ENCODE data around the gene SMAD6. TPM values are rescaled to one million over a fixed set of nuclear protein-coding genes. Genes with fewer than 3 reads are reported as not detected.

Gene SMAD6
- total RNA-seq, 2 experiments from 2014 or later: 0.25 to 0.41 TPM

GRCh38 chr15:66720206-66721010 lies 18.4 kb downstream of the SMAD6 start:
- TF ChIP-seq, protein P1, sequence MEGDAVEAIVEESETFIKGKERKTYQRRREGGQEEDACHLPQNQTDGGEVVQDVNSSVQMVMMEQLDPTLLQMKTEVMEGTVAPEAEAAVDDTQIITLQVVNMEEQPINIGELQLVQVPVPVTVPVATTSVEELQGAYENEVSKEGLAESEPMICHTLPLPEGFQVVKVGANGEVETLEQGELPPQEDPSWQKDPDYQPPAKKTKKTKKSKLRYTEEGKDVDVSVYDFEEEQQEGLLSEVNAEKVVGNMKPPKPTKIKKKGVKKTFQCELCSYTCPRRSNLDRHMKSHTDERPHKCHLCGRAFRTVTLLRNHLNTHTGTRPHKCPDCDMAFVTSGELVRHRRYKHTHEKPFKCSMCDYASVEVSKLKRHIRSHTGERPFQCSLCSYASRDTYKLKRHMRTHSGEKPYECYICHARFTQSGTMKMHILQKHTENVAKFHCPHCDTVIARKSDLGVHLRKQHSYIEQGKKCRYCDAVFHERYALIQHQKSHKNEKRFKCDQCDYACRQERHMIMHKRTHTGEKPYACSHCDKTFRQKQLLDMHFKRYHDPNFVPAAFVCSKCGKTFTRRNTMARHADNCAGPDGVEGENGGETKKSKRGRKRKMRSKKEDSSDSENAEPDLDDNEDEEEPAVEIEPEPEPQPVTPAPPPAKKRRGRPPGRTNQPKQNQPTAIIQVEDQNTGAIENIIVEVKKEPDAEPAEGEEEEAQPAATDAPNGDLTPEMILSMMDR (IDR thresholded peaks at IDR 0.05): no peak
- intact Hi-C loops (cut with micrococcal nuclease): no loop called here
- ATAC-seq: peak; percentile 95
- peak; percentile 69 for DNase-seq
- no peak overlapping the region for H3K27ac Mint-ChIP-seq
- no peaks in the 10 kb centered on the region for H3K9me3 Mint-ChIP-seq
- H3K27me3 Mint-ChIP-seq: no peaks in the 10 kb centered on the region
- H3K4me3 Mint-ChIP-seq: no peak overlapping the region
- ChIA-PET POLR2A (no interaction called here), CTCF (interaction anchor here (0.7 to 1.1 kb wide), 3 partner anchors 69 to 1832 kb away, joined by 3 read pairs; no protein-coding TSS in a partner anchor)
- H3K36me3 Mint-ChIP-seq (ENCODE audit: low read depth): no peaks in the 10 kb centered on the region
- H3K4me1 Mint-ChIP-seq (ENCODE audit: low read depth): peaks cover 6% of the 10 kb centered on the region

DNA sequence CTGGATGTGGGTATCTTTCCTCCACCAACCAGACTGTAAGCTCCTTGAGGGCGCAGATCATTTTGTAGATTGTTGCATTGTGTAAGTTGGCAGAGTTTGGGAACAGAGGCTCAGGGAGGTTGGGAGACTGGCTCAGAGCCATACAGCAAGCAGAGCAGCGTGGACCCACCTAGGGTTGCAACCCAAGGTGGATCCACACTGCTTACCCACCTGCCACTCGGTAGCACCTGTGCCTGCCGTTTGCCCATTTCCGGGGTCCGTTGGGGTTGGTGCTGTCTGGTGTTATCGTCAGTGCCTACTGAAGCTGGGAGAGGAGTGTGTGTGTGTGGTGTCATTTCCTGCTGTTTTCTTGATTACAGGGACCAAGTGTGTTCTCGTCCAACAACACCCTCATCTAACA lies 19.0 kb downstream of the SMAD6 start:
- Mint-ChIP-seq H3K9me3 (no peaks in the 10 kb centered on the region), H3K4me1 (ENCODE audit: low read depth) (peaks cover 6% of the 10 kb centered on the region), H3K27me3 (no peaks in the 10 kb centered on the region), H3K4me3 (no peak overlapping the region), H3K27ac (peak overlapping the region; percentile 5), H3K36me3 (ENCODE audit: low read depth) (no peaks in the 10 kb centered on the region)
- DNase-seq (no peak), ATAC-seq (no peak)
- POLR2A ChIA-PET: no interaction called here
- CTCF ChIA-PET: interaction anchor here (0.8 to 1.1 kb wide), 2 partner anchors 69 to 102 kb away, joined by 3 read pairs; no protein-coding TSS in a partner anchor
- intact Hi-C loops (cut with micrococcal nuclease): no loop called here
- TF ChIP-seq, protein P1 (IDR thresholded peaks at IDR 0.05): no peak

- no peak for ATAC-seq
- Mint-ChIP-seq H3K36me3 (ENCODE audit: low read depth) (no peaks in the 10 kb centered on the region), H3K27ac (no peak overlapping the region), H3K4me3 (no peak overlapping the region), H3K4me1 (ENCODE audit: low read depth) (peaks cover 6% of the 10 kb centered on the region), H3K9me3 (no peaks in the 10 kb centered on the region), H3K27me3 (no peaks in the 10 kb centered on the region)
- no peak for DNase-seq
- intact Hi-C loops (cut with micrococcal nuclease): no loop called here
- CTCF ChIA-PET: interaction anchor here (0.8 kb wide), 1 partner anchor 102 kb away, joined by 3 read pairs; no protein-coding TSS in a partner anchor
- POLR2A ChIA-PET: interaction anchor here (0.5 to 1.3 kb wide), 3 partner anchors 19 to 217 kb away, joined by 3 read pairs; partner anchors contain the start of genes RPL4, SMAD6 and ZWILCH
- TF ChIP-seq, protein P1 (IDR thresholded peaks at IDR 0.05): no peak
These were observed 19.5 kb downstream of the SMAD6 start for GRCh38 chr15:66721501-66721937.

DNA sequence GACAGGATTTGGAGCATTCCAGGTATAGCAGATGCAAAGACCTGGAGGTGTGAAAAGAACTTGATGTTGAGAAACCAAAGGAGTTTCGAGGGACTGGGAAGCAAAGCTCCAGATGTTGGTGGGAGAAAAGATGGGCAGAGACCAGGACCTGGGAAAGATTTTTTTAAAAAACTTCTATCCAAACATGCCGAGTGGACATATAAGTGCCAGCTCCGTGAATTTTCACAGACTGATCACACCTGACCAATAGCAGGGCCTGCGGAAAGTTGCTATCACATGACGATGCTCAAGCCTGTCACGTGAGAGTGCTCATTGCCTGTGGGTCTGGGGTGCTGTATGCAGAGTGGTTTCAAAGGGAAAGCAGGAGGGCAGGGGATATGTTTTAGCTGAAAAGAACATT lies 19.9 kb downstream of the SMAD6 start:
- ATAC-seq: no peak
- intact Hi-C loops (cut with micrococcal nuclease): no loop called here
- CTCF ChIA-PET: interaction anchor here (0.8 kb wide), 1 partner anchor 103 kb away, joined by 3 read pairs; no protein-coding TSS in a partner anchor
- no peak for DNase-seq
- H3K4me1 Mint-ChIP-seq (ENCODE audit: low read depth): peaks cover 6% of the 10 kb centered on the region
- no peaks in the 10 kb centered on the region for H3K27me3 Mint-ChIP-seq
- no peak overlapping the region for H3K27ac Mint-ChIP-seq
- POLR2A ChIA-PET: interaction anchor here (0.5 to 1.3 kb wide), 3 partner anchors 20 to 217 kb away, joined by 3 read pairs; partner anchors contain the start of genes RPL4, SMAD6 and ZWILCH
- H3K4me3 Mint-ChIP-seq: no peak overlapping the region
- TF ChIP-seq, protein P1 (IDR thresholded peaks at IDR 0.05): no peak
- no peaks in the 10 kb centered on the region for H3K36me3 Mint-ChIP-seq (ENCODE audit: low read depth)
- no peaks in the 10 kb centered on the region for H3K9me3 Mint-ChIP-seq

All from activated CD8-positive, alpha-beta T cell treated with anti-CD3 and anti-CD28 coated beads for 36 hours (primary cell).